ENCODE data around the gene ZNF431. TPM values are rescaled to one million over a fixed set of nuclear protein-coding genes. Genes with fewer than 3 reads are reported as not detected.

Gene ZNF431
- total and polyA plus RNA-seq, 12 donors: 6.1 to 76.7 (median 25.7) TPM

- Histone ChIP-seq H3K9me3 (replicated peaks in 1 of 3) (no peaks in the 10 kb centered on the region), H3K27me3 (no peaks in the 10 kb centered on the region), H3K27ac (no peak overlapping the region), H3K4me3 (no peak overlapping the region), H3K36me3 (replicated peaks in 1 of 2) (no peaks in the 10 kb centered on the region), H3K4me1 (replicated peaks in 1 of 2) (no peaks in the 10 kb centered on the region)
- no peak for TF ChIP-seq POLR2A (IDR thresholded peaks at IDR 0.05)
- TF ChIP-seq, protein P1, sequence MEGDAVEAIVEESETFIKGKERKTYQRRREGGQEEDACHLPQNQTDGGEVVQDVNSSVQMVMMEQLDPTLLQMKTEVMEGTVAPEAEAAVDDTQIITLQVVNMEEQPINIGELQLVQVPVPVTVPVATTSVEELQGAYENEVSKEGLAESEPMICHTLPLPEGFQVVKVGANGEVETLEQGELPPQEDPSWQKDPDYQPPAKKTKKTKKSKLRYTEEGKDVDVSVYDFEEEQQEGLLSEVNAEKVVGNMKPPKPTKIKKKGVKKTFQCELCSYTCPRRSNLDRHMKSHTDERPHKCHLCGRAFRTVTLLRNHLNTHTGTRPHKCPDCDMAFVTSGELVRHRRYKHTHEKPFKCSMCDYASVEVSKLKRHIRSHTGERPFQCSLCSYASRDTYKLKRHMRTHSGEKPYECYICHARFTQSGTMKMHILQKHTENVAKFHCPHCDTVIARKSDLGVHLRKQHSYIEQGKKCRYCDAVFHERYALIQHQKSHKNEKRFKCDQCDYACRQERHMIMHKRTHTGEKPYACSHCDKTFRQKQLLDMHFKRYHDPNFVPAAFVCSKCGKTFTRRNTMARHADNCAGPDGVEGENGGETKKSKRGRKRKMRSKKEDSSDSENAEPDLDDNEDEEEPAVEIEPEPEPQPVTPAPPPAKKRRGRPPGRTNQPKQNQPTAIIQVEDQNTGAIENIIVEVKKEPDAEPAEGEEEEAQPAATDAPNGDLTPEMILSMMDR (IDR thresholded peaks at IDR 0.05): no peak
- no peak for DNase-seq
- intact Hi-C loops (cut with DNase I): no loop called here
- WGBS, 4 donors: 77 to 93% (median 82%) methylated on average over 2 of the region's 2 CpGs
Observed at GRCh38 chr19:21238670-21239069, 96.8 kb downstream of the ZNF431 start.

Small RNA genes lying within 50 kb of the gene (small RNA-seq; reads per million reads assigned to genes)
- gene RNA5SP469: 0 to 0.47 reads per million in 2 donors

Other genes with a start within 250 kb of the ZNF431 start
- gene ZNF85, start 218.8 kb upstream of the ZNF431 start, total RNA-seq: 10 to 100 TPM in 5 of 9 donors, 1 to 10 TPM in 4; 4.4 to 18.6 (median 11.6) TPM
- gene ZNF85, start 218.8 kb upstream of the ZNF431 start, polyA plus RNA-seq: 10 to 100 TPM in 2 of 3 donors, 1 to 10 TPM in 1; 5.6 to 12.5 (median 10.5) TPM
- 10 to 100 TPM in 8 of 9 donors, 1 to 10 TPM in 1; 4.4 to 59.1 (median 14.6) TPM for gene ZNF430, start 121.4 kb upstream of the ZNF431 start, total RNA-seq
- gene ZNF430, start 121.4 kb upstream of the ZNF431 start, polyA plus RNA-seq: 1 to 10 TPM; 2.0 to 7.9 (median 3.7) TPM
- 10 to 100 TPM in 7 of 9 donors, 1 to 10 TPM in 2; 5.5 to 34.2 (median 24.6) TPM for gene ZNF714, start 59.8 kb upstream of the ZNF431 start, total RNA-seq
- 1 to 10 TPM; 2.5 to 4.6 (median 4.3) TPM for gene ZNF714, start 59.8 kb upstream of the ZNF431 start, polyA plus RNA-seq
- gene ZNF708, start 187.4 kb downstream of the ZNF431 start, total RNA-seq: 10 to 100 TPM in 7 of 9 donors, 1 to 10 TPM in 2; 4.4 to 26.3 (median 11.2) TPM
- 10 to 100 TPM in 1 of 3 donors, 1 to 10 TPM in 2; 2.8 to 11.3 (median 5.8) TPM for gene ZNF708, start 187.4 kb downstream of the ZNF431 start, polyA plus RNA-seq
- gene ZNF738, start 217.0 kb downstream of the ZNF431 start, total RNA-seq: 10 to 100 TPM in 1 of 9 donors, 1 to 10 TPM in 8; 2.8 to 24.0 (median 5.1) TPM
- 1 to 10 TPM; 3.7 to 9.3 (median 4.3) TPM for gene ZNF738, start 217.0 kb downstream of the ZNF431 start, polyA plus RNA-seq